ENCODE results near the gene MYOT.

GRCh38 chr5:137866541-137867388, 895 bp upstream of the MYOT start:
- TF ChIP-seq CTCF (IDR thresholded peaks at IDR 0.05; ENCODE audit: low read length) = no peak
- no peak for TF ChIP-seq EZH2phosphoT487 (IDR thresholded peaks at IDR 0.05; ENCODE audit: low read length)
